HAP-1 (cell line): ENCODE measurements around the gene LGALS13.
"Not testable (repeated sequence)": the region's sequence is repeated elsewhere in the genome, so short reads cannot be mapped to it uniquely, and the experiment has no call there.

Experiments
- DNase-seq, 2 experiments: peaks; one replicate each; pipeline ENCODE4 v3.0.0-alpha.2; 2016 to 2020; ENCODE audit warnings: low spot score in 2 of 2
- H3K27me3 ChIP-seq: fragments of 250-450 bp; sonication (Bioruptor Pico); 2 replicates; pipeline ENCODE4 v1.5.1; 2020; ENCODE audit warnings: low read depth, mild to moderate bottlenecking, moderate library complexity
- H3K36me3 ChIP-seq: fragments of 250-450 bp; sonication (Bioruptor Pico); replicated peaks from 2 replicates; pipeline ENCODE4 v1.5.1; 2020; ENCODE audit warnings: mild to moderate bottlenecking
- H3K4me1 ChIP-seq: fragments of 250-450 bp; sonication (Bioruptor Pico); 2 replicates; pipeline ENCODE4 v1.5.1; 2020; ENCODE audit warnings: mild to moderate bottlenecking
- H3K4me3 ChIP-seq: fragments of 250-450 bp; sonication (Bioruptor Pico); 2 replicates; pipeline ENCODE4 v1.5.1; 2020; ENCODE audit warnings: mild to moderate bottlenecking, moderate library complexity
- H3K9me3 ChIP-seq: fragments of 250-450 bp; sonication (Bioruptor Pico); 2 replicates; pipeline ENCODE4 v1.5.1; 2020; ENCODE audit warnings: mild to moderate bottlenecking, moderate library complexity
- in situ Hi-C: fragments of 300-500 bp; cut with MboI; formaldehyde crosslinking; loops from 3 replicates; pipeline ENCODE4 v1.14.3; 2020; ENCODE audit warnings: low sequenced_read_pairs, inconsistent platforms, mixed read lengths

Gene LGALS13

DNA sequence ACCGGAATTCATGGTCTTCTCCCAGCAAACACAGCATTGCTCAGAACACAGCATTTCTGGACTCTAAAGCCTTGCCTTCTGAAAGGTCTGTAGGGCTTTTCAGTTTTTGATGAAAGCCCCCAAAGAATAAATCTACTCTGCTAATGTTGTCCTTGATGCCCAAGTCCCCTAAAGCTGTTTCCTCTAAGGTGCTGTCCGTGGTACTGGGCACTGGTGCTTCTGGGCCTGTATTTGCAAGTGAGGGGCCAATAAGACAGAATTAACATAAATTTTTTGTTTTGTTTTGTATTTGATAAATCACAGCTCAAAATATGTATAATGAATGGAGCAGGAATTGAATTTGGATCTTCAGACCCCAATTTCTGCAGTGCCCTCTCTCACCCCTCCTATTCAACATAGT is 12.1 kb upstream of the LGALS13 start:
- H3K4me3 ChIP-seq = no peak overlapping the region
- no peaks in the 10 kb centered on the region for H3K4me1 ChIP-seq
- H3K36me3 ChIP-seq = no peaks in the 10 kb centered on the region
- no peaks in the 10 kb centered on the region for H3K9me3 ChIP-seq
- in situ Hi-C loops = no loop called here
- H3K27me3 ChIP-seq = no peaks in the 10 kb centered on the region
- no peak for DNase-seq

DNA sequence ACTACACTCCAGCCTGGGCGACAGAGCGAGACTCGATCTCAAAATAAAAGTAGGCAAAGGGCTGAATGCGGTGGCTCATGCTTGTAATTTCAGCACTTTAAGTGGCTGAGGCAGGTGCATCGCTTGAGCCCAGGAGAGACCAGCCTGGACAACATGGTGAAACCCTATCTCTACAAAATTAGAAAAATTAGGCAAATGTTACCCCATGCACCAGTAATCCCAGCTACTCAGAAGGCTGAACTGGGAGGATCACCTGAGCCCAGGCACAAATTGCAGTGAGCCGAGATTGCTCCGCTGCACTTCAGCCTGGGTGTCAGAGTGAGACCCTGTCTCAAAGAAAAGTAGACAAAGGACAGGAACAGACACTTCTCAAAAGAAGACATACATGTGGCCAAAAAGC is 9.9 kb upstream of the LGALS13 start:
- Histone ChIP-seq H3K36me3 (no peaks in the 10 kb centered on the region), H3K4me1 (no peaks in the 10 kb centered on the region), H3K9me3 (no peaks in the 10 kb centered on the region), H3K27me3 (no peaks in the 10 kb centered on the region), H3K4me3 (no peak overlapping the region)
- no peak for DNase-seq
- in situ Hi-C loops = no loop called here

GRCh38 chr19:39595950-39596349 is 6.4 kb upstream of the LGALS13 start:
- no peaks in the 10 kb centered on the region for H3K4me1 ChIP-seq
- DNase-seq = no peak
- H3K27me3 ChIP-seq = no peaks in the 10 kb centered on the region
- no peaks in the 10 kb centered on the region for H3K9me3 ChIP-seq
- no peaks in the 10 kb centered on the region for H3K36me3 ChIP-seq
- in situ Hi-C loops = no loop called here
- no peak overlapping the region for H3K4me3 ChIP-seq

DNA sequence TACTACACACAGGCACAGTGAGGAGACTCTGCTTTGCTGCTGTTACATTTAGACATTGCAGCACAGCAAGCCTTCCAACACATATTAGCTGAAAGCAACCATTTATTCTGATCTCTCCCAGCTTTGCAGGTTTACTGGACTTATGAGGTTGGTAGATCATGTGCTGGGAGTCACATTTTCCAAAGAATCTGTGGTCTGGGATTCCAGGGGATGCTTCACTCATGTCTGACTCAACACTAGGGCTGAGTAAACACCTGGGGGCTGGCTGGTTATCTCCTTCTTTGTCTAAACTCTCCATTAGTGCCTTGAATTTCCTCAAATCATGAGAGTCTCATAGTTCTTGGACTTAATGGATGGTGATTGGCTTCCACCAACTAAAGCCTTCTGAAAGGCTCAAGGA is 5.4 kb upstream of the LGALS13 start:
- Histone ChIP-seq H3K27me3 (no peaks in the 10 kb centered on the region), H3K9me3 (no peaks in the 10 kb centered on the region), H3K4me1 (no peaks in the 10 kb centered on the region), H3K36me3 (no peaks in the 10 kb centered on the region), H3K4me3 (no peak overlapping the region)
- in situ Hi-C loops = no loop called here
- no peak for DNase-seq

GRCh38 chr19:39599116-39599515 is 3.2 kb upstream of the LGALS13 start:
- in situ Hi-C loops = no loop called here
- Histone ChIP-seq H3K9me3 (no peaks in the 10 kb centered on the region), H3K4me1 (no peaks in the 10 kb centered on the region), H3K4me3 (no peak overlapping the region), H3K27me3 (no peaks in the 10 kb centered on the region), H3K36me3 (no peaks in the 10 kb centered on the region)
- DNase-seq = peak in 1 of 2 experiments; percentile 63

GRCh38 chr19:39603825-39604224 is 1.5 kb downstream of the LGALS13 start:
- in situ Hi-C loops = no loop called here
- DNase-seq = no peak
- Histone ChIP-seq H3K4me3 (no peak overlapping the region), H3K4me1 (no peaks in the 10 kb centered on the region), H3K27me3 (no peaks in the 10 kb centered on the region), H3K36me3 (no peaks in the 10 kb centered on the region), H3K9me3 (no peaks in the 10 kb centered on the region)

GRCh38 chr19:39607021-39607420 is 4.7 kb downstream of the LGALS13 start:
- Histone ChIP-seq H3K4me3 (no peak overlapping the region), H3K9me3 (no peaks in the 10 kb centered on the region), H3K36me3 (no peaks in the 10 kb centered on the region), H3K27me3 (no peaks in the 10 kb centered on the region), H3K4me1 (no peaks in the 10 kb centered on the region)
- in situ Hi-C loops = no loop called here
- no peak for DNase-seq

- in situ Hi-C loops = no loop called here
- H3K9me3 ChIP-seq = no peaks in the 10 kb centered on the region
- no peak for DNase-seq
- no peaks in the 10 kb centered on the region for H3K4me1 ChIP-seq
- no peaks in the 10 kb centered on the region for H3K27me3 ChIP-seq
- H3K36me3 ChIP-seq = no peaks in the 10 kb centered on the region
- H3K4me3 ChIP-seq = no peak overlapping the region
Observed at GRCh38 chr19:39607561-39607960, 5.2 kb downstream of the LGALS13 start.

- Histone ChIP-seq H3K27me3 (no peaks in the 10 kb centered on the region), H3K4me1 (no peaks in the 10 kb centered on the region)
- in situ Hi-C loops = no loop called here
Observed at GRCh38 chr19:39613597-39613996, 11.3 kb downstream of the LGALS13 start.

GRCh38 chr19:39617745-39618144 is 15.4 kb downstream of the LGALS13 start:
- H3K4me1 ChIP-seq = no peaks in the 10 kb centered on the region
- H3K36me3 ChIP-seq = no peaks in the 10 kb centered on the region
- in situ Hi-C loops = no loop called here
- H3K4me3 ChIP-seq = no peak overlapping the region
- DNase-seq = no peak
- H3K9me3 ChIP-seq = no peaks in the 10 kb centered on the region
- peaks cover under 1% of the 10 kb centered on the region for H3K27me3 ChIP-seq

More at GRCh38 chr19:39613597-39613996, 11.3 kb downstream of the LGALS13 start:
- Histone ChIP-seq H3K36me3 (no peaks in the 10 kb centered on the region), H3K9me3 (no peaks in the 10 kb centered on the region), H3K4me3 (no peak overlapping the region)
- DNase-seq = no peak

DNA sequence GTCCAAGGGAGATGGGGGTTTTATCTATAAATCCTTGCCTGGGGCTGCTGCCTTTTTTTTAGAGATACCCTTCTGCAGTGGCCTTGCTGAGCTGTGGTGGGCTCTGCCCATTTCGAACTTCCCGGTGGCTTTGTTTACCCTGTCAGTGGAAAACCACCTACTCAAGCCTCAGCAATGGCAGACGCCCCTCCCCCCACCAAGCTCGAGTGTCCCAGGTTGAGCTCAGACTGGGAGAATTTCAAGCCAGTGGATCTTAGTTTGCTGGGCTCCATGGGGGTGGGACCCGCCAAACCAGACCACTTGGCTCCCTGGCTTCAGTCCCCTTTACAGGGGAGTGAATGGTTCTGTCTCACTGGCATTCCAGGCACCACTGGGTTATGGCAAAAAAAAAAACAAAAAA is 21.6 kb downstream of the LGALS13 start:
- Histone ChIP-seq H3K27me3 (peaks cover 7% of the 10 kb centered on the region), H3K4me1 (no peaks in the 10 kb centered on the region), H3K4me3 (no peak overlapping the region), H3K36me3 (no peaks in the 10 kb centered on the region), H3K9me3 (no peaks in the 10 kb centered on the region)
- no peak for DNase-seq
- in situ Hi-C loops = no loop called here

DNA sequence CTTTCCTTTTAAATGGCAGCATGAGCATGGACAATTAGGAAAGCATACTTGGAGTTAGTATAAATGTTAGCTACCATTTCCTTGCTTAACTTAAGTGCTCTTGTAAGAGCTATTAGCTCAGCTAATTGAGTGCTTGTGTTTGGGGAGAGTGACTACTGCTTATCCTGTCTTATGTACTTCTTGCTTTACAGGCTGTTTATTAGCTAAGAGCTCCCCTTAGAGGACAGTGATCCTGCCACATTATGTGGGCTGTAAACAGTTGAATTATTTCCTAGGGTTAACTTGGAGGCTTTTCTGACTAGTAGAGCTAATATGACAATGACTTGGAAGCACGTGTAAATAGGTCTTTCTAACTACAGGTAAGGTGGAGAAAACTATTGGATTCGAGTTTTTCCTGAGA is 25.3 kb downstream of the LGALS13 start:
- H3K4me1 ChIP-seq, DNase-seq, H3K4me3 ChIP-seq, H3K36me3 ChIP-seq, in situ Hi-C loops, H3K9me3 ChIP-seq, H3K27me3 ChIP-seq: not testable (repeated sequence)

- no peaks in the 10 kb centered on the region for H3K4me1 ChIP-seq
- H3K9me3 ChIP-seq = no peaks in the 10 kb centered on the region; the same call in 1 of the 2 replicates
- H3K27me3 ChIP-seq = peaks cover 3% of the 10 kb centered on the region; the same call in 1 of the 2 replicates
- no peaks in the 10 kb centered on the region for H3K36me3 ChIP-seq
- DNase-seq = no peak
- H3K4me3 ChIP-seq = no peak overlapping the region
- in situ Hi-C loops = no loop called here
Observed at GRCh38 chr19:39631178-39631577, 28.9 kb downstream of the LGALS13 start.

- H3K27me3 ChIP-seq = peaks cover 3% of the 10 kb centered on the region; the same call in 1 of the 2 replicates
- DNase-seq = no peak
- H3K4me1 ChIP-seq = no peaks in the 10 kb centered on the region
- in situ Hi-C loops = no loop called here
- H3K4me3 ChIP-seq = no peak overlapping the region
- H3K9me3 ChIP-seq = no peaks in the 10 kb centered on the region; the same call in 1 of the 2 replicates
- no peaks in the 10 kb centered on the region for H3K36me3 ChIP-seq
Observed at GRCh38 chr19:39631626-39632025, 29.3 kb downstream of the LGALS13 start.

- H3K9me3 ChIP-seq = no peaks in the 10 kb centered on the region
- no peaks in the 10 kb centered on the region for H3K27me3 ChIP-seq
- no peak overlapping the region for H3K4me3 ChIP-seq
- in situ Hi-C loops = no loop called here
- no peaks in the 10 kb centered on the region for H3K36me3 ChIP-seq
- H3K4me1 ChIP-seq = no peaks in the 10 kb centered on the region
- no peak for DNase-seq
Observed at GRCh38 chr19:39637891-39638290, 35.6 kb downstream of the LGALS13 start.
